Measurements from ENCODE around the gene CTNNA3.

CTNNA3 gene

GRCh38 chr10:66837990-66838389 is 858.0 kb downstream of the CTNNA3 start:
- H3K36me3 ChIP-seq (ENCODE audit: control insufficient read depth, low read length): no peaks in the 10 kb centered on the region
- no peak overlapping the region for H3K4me2 ChIP-seq (ENCODE audit: low read length)
- H3K9me3 ChIP-seq (ENCODE audit: control insufficient read depth, insufficient read depth, low read length): no peaks in the 10 kb centered on the region
- no peak overlapping the region for H3K27ac ChIP-seq (ENCODE audit: low read depth, low read length)
- H3K4me3 ChIP-seq (ENCODE audit: low read length): no peak overlapping the region
- H3F3A ChIP-seq (ENCODE audit: control insufficient read depth, insufficient read depth): no peaks in the 10 kb centered on the region
- TF ChIP-seq, protein P1, sequence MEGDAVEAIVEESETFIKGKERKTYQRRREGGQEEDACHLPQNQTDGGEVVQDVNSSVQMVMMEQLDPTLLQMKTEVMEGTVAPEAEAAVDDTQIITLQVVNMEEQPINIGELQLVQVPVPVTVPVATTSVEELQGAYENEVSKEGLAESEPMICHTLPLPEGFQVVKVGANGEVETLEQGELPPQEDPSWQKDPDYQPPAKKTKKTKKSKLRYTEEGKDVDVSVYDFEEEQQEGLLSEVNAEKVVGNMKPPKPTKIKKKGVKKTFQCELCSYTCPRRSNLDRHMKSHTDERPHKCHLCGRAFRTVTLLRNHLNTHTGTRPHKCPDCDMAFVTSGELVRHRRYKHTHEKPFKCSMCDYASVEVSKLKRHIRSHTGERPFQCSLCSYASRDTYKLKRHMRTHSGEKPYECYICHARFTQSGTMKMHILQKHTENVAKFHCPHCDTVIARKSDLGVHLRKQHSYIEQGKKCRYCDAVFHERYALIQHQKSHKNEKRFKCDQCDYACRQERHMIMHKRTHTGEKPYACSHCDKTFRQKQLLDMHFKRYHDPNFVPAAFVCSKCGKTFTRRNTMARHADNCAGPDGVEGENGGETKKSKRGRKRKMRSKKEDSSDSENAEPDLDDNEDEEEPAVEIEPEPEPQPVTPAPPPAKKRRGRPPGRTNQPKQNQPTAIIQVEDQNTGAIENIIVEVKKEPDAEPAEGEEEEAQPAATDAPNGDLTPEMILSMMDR (IDR thresholded peaks at IDR 0.05; ENCODE audit: low read depth, low read length, poor library complexity, severe bottlenecking): no peak
- TF ChIP-seq EZH2phosphoT487 (IDR thresholded peaks at IDR 0.05; ENCODE audit: borderline replicate concordance, low read length): no peak
- no peaks in the 10 kb centered on the region for H3K79me2 ChIP-seq (ENCODE audit: control insufficient read depth, low read length)
- no peaks in the 10 kb centered on the region for H4K20me1 ChIP-seq (ENCODE audit: control insufficient read depth, insufficient read depth, low read depth, low read length)
- H3K4me1 ChIP-seq (ENCODE audit: control insufficient read depth, low read length): no peaks in the 10 kb centered on the region
- no peaks in the 10 kb centered on the region for H3K9me2 ChIP-seq (replicated peaks; ENCODE audit: control insufficient read depth, low read length)
- H3K27me3 ChIP-seq (ENCODE audit: control insufficient read depth, low read length): no peaks in the 10 kb centered on the region

GRCh38 chr10:66837335-66837734 is 858.7 kb downstream of the CTNNA3 start:
- TF ChIP-seq EZH2phosphoT487 (IDR thresholded peaks at IDR 0.05; ENCODE audit: borderline replicate concordance, low read length): no peak
- TF ChIP-seq, protein P1 (IDR thresholded peaks at IDR 0.05; ENCODE audit: low read depth, low read length, poor library complexity, severe bottlenecking): no peak
- Histone ChIP-seq H3K4me1 (ENCODE audit: control insufficient read depth, low read length) (no peaks in the 10 kb centered on the region), H3K27me3 (ENCODE audit: control insufficient read depth, low read length) (no peaks in the 10 kb centered on the region)

DNA sequence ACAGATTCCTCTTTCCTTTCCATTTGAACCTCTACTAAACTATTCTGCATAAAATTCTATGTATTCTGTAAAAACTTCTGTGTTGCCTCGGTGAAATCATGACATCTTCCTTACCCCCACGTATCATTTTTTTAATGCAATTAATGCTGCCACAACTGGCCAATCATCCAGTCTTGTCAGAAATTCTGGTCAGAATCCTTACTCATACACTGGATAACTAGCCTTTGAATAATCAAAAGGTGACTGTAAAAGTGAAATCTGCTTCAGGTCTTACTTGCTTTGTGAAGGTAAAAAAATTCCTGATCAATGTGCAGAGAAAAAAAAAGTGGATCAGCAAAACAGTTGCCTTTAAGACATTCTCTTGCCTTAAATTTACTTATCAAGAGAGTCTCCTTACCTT is 859.2 kb downstream of the CTNNA3 start:
- Histone ChIP-seq H3K4me3 (ENCODE audit: low read length) (no peak overlapping the region), H3K27me3 (ENCODE audit: control insufficient read depth, low read length) (no peaks in the 10 kb centered on the region), H3K9me3 (ENCODE audit: control insufficient read depth, insufficient read depth, low read length) (no peaks in the 10 kb centered on the region), H3K4me1 (ENCODE audit: control insufficient read depth, low read length) (no peaks in the 10 kb centered on the region), H3K36me3 (ENCODE audit: control insufficient read depth, low read length) (no peaks in the 10 kb centered on the region), H3K27ac (ENCODE audit: low read depth, low read length) (no peak overlapping the region), H4K20me1 (ENCODE audit: control insufficient read depth, insufficient read depth, low read depth, low read length) (no peaks in the 10 kb centered on the region), H3K4me2 (ENCODE audit: low read length) (no peak overlapping the region), H3F3A (ENCODE audit: control insufficient read depth, insufficient read depth) (no peaks in the 10 kb centered on the region), H3K9me2 (replicated peaks; ENCODE audit: control insufficient read depth, low read length) (no peaks in the 10 kb centered on the region), H3K79me2 (ENCODE audit: control insufficient read depth, low read length) (no peaks in the 10 kb centered on the region)
- TF ChIP-seq EZH2phosphoT487 (IDR thresholded peaks at IDR 0.05; ENCODE audit: borderline replicate concordance, low read length): no peak
- TF ChIP-seq, protein P1 (IDR thresholded peaks at IDR 0.05; ENCODE audit: low read depth, low read length, poor library complexity, severe bottlenecking): no peak

More at GRCh38 chr10:66837335-66837734, 858.7 kb downstream of the CTNNA3 start:
- H3K9me2 ChIP-seq (replicated peaks; ENCODE audit: control insufficient read depth, low read length): no peaks in the 10 kb centered on the region
- no peaks in the 10 kb centered on the region for H3K79me2 ChIP-seq (ENCODE audit: control insufficient read depth, low read length)
- H3K4me3 ChIP-seq (ENCODE audit: low read length): no peak overlapping the region
- no peak overlapping the region for H3K4me2 ChIP-seq (ENCODE audit: low read length)
- H3K9me3 ChIP-seq (ENCODE audit: control insufficient read depth, insufficient read depth, low read length): no peaks in the 10 kb centered on the region
- H3K27ac ChIP-seq (ENCODE audit: low read depth, low read length): no peak overlapping the region
- no peaks in the 10 kb centered on the region for H4K20me1 ChIP-seq (ENCODE audit: control insufficient read depth, insufficient read depth, low read depth, low read length)
- no peaks in the 10 kb centered on the region for H3F3A ChIP-seq (ENCODE audit: control insufficient read depth, insufficient read depth)
- H3K36me3 ChIP-seq (ENCODE audit: control insufficient read depth, low read length): no peaks in the 10 kb centered on the region

Data from DOHH2 (cell line).